Prostate gland (tissue), 2 donors: ENCODE data around the gene BMP2K.

Experiments used
- POLR2A ChIP-seq: fragments of 450-650 bp; IDR thresholded peaks from one replicate; pipeline ENCODE4 v1.6.1; 2016; ENCODE audit warnings: antibody characterized with exemption, mild to moderate bottlenecking
- POLR2AphosphoS5 ChIP-seq: sonication (generic); formaldehyde crosslinking; IDR thresholded peaks from one replicate; pipeline ENCODE4 v1.6.1; 2017; ENCODE audit warnings: antibody characterized with exemption
- TF ChIP-seq, protein P1 (sequence below), 4 experiments: fragments of 200-600 bp in 2 of 4; fragments of 450-650 bp in 2 of 4; sonication (generic) in 2 of 4; IDR thresholded peaks; 1 replicate in 3 of 4; 2 replicates in 1 of 4; pipeline ENCODE4 v1.5.1; 2016 to 2019; ENCODE audit warnings: antibody characterized with exemption in 4 of 4, mild to moderate bottlenecking in 2 of 4, moderate library complexity in 2 of 4

DNA sequence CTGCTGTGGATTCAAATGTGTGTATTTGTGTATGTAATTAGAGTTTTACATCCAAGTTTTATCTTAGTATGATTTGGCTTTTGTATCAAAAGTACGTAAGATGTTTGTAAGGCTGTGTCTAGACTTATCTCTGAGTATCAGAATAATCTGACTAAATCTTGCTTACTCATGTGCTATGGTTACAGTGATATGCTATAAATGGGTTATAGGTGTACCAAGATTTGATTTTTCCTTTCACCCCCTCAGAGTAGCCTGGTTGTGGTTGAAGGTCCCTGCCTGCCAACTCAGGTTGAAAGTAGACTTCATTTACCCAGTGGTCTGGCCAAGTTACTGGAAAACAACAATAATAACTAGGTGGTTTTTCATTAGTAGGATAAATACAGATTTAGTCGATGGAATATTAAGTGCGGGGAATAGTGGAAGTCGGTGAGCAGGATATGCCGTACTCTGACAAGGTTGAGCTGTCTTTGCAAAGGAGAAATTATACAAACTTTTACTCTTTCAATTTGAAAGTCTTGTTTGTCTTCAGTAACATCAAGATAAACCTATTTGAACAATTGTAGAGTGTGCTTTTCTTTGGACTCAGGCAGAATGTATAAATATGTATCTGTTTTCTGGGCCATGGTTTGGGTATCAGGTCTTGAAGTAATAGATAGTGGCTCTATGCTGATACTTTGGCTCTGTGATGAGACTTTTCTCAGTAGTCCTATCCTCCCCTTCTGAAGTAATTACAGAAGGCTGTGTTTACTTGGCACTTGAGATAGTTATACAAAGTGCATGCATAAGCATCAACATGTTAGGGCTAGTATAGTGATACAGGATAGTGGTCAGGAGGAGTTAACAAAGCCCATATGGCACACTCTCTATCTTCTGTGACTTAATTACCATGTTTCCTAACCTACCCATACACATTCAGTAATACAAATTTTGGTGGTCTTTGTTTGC lies 23.7 kb downstream of the BMP2K start:
- TF ChIP-seq POLR2AphosphoS5 (no peak), POLR2A (no peak)
- TF ChIP-seq, protein P1, sequence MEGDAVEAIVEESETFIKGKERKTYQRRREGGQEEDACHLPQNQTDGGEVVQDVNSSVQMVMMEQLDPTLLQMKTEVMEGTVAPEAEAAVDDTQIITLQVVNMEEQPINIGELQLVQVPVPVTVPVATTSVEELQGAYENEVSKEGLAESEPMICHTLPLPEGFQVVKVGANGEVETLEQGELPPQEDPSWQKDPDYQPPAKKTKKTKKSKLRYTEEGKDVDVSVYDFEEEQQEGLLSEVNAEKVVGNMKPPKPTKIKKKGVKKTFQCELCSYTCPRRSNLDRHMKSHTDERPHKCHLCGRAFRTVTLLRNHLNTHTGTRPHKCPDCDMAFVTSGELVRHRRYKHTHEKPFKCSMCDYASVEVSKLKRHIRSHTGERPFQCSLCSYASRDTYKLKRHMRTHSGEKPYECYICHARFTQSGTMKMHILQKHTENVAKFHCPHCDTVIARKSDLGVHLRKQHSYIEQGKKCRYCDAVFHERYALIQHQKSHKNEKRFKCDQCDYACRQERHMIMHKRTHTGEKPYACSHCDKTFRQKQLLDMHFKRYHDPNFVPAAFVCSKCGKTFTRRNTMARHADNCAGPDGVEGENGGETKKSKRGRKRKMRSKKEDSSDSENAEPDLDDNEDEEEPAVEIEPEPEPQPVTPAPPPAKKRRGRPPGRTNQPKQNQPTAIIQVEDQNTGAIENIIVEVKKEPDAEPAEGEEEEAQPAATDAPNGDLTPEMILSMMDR (IDR thresholded peaks at IDR 0.05), result no peak
